ENCODE measurements around the gene ZBTB32.
"Not testable (repeated sequence)": the region's sequence is repeated elsewhere in the genome, so short reads cannot be mapped to it uniquely, and the experiment has no call there.

ZBTB32 gene

DNA sequence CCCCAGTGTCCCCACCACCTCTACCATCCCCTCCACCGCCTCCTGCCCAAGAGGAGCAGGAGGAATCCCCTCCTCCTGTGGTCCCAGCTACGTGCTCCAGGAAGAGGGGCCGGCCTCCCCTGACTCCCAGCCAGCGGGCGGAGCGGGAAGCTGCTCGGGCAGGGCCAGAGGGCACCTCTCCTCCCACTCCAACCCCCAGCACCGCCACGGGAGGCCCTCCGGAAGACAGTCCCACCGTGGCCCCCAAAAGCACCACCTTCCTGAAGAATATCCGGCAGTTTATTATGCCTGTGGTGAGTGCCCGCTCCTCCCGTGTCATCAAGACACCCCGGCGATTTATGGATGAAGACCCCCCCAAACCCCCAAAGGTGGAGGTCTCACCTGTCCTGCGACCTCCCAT, 16.3 kb downstream of the ZBTB32 start:
- no peak for DNase-seq

DNA sequence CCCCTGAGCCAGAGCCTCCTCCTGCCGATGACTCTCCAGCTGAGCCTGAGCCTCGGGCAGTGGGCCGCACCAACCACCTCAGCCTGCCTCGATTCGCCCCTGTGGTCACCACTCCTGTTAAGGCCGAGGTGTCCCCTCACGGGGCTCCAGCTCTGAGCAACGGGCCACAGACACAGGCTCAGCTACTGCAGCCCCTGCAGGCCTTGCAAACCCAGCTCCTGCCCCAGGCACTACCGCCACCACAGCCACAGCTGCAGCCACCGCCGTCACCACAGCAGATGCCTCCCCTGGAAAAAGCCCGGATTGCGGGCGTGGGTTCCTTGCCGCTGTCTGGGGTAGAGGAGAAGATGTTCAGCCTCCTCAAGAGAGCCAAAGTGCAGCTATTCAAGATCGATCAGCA, 17.0 kb downstream of the ZBTB32 start:
- DNase-seq: no peak

- DNase-seq: no peak
These were observed 18.1 kb downstream of the ZBTB32 start for GRCh38 chr19:35722461-35722860.

GRCh38 chr19:35722897-35723296, 18.5 kb downstream of the ZBTB32 start:
- no peak for DNase-seq

GRCh38 chr19:35723671-35724070, 19.3 kb downstream of the ZBTB32 start:
- DNase-seq: no peak

- DNase-seq: not testable (repeated sequence)
These were observed 19.8 kb downstream of the ZBTB32 start for GRCh38 chr19:35724132-35724531.

DNA sequence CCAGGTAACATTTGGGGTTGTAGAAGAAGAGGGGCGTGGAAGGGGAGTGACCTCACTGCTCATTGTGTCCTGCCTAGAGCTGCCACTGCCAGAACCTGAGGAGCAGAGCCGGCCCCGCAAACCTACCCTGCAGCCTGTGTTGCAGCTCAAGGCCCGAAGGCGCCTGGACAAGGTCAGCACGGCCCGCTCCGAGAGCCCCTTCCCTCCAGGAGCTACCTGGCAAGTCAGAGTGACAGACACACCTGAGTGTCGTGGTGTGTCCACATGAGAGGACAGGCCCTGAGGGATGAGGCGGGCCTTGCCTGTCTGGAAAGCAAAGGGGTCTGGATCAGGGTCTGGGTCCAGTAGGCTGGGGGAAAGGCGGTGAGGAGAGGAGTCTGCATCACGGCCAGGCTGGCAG, 20.2 kb downstream of the ZBTB32 start:
- DNase-seq: no peak

DNA sequence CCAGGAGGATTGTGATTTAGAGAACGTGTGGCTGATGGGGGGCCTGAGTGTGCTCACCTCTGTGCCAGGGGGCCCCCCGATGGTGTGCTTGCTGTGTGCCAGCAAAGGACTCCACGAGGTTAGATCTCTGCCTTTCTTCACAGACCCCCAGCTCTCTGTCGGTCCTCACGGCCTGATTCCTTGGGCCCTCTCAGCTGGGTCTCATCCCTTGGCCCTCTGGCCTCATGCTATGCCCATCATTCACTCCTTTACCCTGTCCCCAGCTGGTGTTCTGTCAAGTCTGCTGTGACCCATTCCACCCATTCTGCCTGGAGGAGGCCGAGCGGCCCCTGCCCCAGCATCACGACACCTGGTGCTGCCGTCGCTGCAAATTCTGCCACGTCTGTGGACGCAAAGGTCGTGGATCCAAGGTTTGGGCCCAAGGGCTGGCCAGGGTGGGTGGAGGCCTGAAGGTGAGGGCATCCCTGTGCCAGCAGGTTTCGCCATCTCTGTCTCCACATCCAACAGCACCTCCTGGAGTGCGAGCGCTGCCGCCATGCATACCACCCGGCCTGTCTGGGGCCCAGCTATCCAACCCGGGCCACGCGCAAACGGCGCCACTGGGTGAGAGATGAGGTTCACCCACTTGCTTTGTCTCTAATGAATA, 21.0 kb downstream of the ZBTB32 start:
- no peak for DNase-seq

GRCh38 chr19:35727053-35727955, 22.9 kb downstream of the ZBTB32 start:
- no peak for DNase-seq

DNA sequence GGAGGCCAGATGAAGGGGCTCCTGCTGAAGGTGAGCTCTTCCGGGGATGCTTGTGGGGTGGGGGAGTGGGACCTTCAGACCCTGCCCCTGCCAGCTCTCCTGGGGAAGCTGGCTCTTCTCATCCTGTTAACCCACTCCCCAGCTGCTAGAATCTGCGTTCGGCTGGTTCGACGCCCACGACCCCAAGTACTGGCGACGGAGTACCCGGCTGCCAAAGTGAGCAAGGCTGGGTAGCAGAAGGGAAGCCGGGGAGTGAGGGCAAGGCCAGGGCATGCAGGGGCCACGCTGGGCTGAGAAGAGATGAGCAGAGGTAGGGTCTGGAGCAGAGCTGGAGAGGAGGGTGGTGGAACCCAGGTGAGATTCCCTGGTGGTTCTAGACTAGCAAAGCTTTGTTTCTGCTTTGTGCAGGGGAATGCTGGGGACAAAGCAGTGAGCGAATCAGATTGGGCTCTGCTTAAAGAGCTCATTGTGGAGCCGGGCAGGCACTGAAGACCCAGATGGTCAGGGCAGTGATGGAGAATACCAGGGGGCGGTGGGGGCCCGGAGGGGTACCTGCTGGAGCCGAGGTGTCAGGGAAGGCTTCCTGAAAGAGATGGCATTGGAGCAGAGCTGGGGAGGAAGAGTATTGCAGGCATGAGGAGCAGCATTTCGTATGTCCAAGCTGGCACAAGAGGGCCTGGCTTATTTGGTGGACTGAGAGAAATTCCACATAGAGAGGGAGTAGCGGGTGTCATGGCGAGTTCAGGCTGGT, 23.8 kb downstream of the ZBTB32 start:
- DNase-seq: no peak

- DNase-seq: no peak
These were observed 24.7 kb downstream of the ZBTB32 start for GRCh38 chr19:35729021-35729420.

DNA sequence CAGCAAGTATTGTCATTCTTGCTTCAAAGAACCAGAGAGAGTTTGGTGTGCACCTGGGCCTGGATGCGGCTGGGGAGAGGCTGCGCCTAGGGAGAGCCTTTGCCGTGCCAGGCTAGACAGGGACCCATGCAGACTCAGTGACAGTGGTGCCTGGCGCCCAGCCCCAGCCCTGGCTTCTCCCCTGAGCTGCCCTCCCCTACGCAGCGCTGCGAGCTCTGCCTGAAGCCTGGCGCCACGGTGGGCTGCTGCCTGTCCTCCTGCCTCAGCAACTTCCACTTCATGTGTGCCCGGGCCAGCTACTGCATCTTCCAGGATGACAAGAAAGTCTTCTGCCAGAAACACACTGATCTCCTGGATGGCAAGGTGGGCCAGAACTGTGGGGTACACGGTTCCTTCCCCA, 25.4 kb downstream of the ZBTB32 start:
- no peak for DNase-seq

GRCh38 chr19:35730326-35730725, 26.0 kb downstream of the ZBTB32 start:
- DNase-seq: no peak

- DNase-seq: no peak
These were observed 27.0 kb downstream of the ZBTB32 start for GRCh38 chr19:35731353-35731752.

- DNase-seq: no peak
These were observed 27.5 kb downstream of the ZBTB32 start for GRCh38 chr19:35731779-35732405.

DNA sequence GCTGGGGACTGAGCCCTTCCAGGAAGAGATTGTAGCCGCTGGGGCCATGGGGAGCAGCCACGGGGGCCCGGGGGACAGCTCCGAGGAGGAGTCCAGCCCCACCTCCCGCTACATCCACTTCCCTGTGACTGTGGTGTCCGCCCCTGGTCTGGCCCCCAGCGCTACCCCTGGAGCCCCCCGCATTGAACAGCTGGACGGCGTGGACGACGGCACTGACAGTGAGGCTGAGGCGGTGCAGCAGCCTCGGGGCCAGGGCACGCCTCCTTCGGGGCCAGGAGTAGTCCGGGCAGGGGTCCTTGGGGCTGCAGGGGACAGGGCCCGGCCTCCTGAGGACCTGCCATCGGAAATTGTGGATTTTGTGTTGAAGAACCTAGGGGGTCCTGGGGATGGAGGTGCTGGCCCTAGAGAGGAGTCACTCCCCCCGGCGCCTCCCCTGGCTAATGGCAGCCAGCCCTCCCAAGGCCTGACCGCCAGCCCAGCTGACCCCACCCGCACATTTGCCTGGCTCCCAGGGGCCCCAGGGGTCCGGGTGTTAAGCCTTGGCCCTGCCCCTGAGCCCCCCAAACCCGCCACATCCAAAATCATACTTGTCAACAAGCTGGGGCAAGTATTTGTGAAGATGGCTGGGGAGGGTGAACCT, 28.3 kb downstream of the ZBTB32 start:
- DNase-seq: no peak

DNA sequence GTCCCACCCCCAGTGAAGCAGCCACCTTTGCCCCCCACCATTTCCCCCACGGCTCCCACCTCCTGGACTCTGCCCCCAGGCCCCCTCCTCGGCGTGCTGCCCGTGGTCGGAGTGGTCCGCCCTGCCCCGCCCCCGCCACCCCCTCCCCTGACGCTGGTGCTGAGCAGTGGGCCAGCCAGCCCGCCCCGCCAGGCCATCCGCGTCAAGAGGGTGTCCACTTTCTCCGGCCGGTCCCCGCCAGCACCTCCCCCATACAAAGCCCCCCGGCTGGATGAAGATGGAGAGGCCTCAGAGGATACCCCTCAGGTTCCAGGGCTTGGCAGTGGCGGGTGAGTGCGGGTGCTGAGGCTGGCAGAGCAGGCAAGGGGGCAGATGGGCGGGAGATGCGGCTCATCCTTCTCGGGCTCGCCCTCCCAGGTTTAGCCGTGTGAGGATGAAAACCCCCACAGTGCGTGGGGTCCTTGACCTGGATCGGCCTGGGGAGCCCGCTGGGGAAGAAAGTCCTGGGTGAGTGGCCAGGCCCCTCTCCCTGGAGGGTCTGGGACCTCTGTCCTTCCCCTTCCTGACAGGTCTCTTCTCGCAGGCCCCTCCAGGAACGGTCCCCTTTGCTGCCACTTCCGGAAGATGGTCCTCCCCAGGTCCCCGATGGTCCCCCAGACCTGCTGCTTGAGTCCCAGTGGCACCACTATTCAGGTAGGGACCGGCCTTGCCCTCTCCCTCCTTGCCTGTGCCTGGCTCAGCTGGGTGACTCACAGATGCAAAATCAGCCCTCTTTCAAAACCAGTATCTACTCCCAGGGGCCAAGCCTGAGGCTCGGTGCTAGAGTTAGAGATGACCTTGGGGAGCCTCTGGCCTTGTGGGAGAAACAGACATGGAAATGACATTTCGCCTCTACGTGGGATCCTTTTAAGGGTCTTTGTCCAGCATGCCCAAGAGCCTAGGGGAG, 29.1 kb downstream of the ZBTB32 start:
- DNase-seq: no peak

DNA sequence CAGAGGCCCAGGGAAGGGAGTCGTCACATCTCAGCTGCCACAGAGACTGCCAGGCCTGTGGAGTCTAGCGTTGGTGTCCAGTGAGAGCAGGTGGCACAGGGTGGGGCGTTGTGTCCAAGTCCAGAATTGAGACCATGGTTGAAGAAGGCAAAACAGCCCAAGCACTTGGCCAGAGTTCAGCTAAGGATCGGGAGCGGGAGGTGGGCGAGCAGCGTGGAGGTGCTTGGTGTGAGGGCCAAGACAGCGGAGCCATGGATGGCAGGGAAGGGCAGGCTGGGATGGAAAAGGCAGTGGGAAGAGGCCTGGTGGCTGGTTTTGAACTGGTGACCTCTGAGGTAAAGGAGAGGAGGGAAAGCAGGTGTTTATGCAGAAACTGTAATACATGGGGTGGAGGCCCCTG, 29.9 kb downstream of the ZBTB32 start:
- no peak for DNase-seq

GRCh38 chr19:35734889-35735288, 30.5 kb downstream of the ZBTB32 start:
- DNase-seq: no peak

GRCh38 chr19:35736913-35737886, 32.8 kb downstream of the ZBTB32 start:
- DNase-seq: no peak

All from central memory CD4-positive, alpha-beta T cell (primary cell).